H1 (cell line): Measurements from ENCODE around the gene KBTBD12. TPM values are rescaled to one million over a fixed set of nuclear protein-coding genes. Genes with fewer than 3 reads are reported as not detected.

Source experiments
- CTCF ChIA-PET: fragments of 300-600 bp; sonication (Branson Sonifier 250); formaldehyde crosslinking; loops from one replicate; lab custom pipeline; 2021; ENCODE audit not compliant: partially characterized antibody; lab: Charles Lee
- POLR2A ChIA-PET: fragments of 300-600 bp; sonication (Branson Sonifier 250); formaldehyde crosslinking; loops from one replicate; lab custom pipeline; 2021; ENCODE audit warnings: inconsistent platforms; ENCODE audit not compliant: partially characterized antibody; lab: Charles Lee
- DNase-seq, 2 experiments: peaks; one replicate each; pipeline versions ENCODE4 v3.0.0 to v3.0.0-alpha.2; 2010 to 2022; ENCODE audit warnings: low spot score in 2 of 2, low read depth in 1 of 2, mixed read lengths in 1 of 2
- FAIRE-seq: peaks from 2 replicates; lab custom pipeline; 2011; peaks lifted over from hg19 to GRCh38; lab: Jason Lieb, UNC
- H2AFZ ChIP-seq: 2 replicates; pipeline ENCODE4 v1.8.1; 2012; ENCODE audit warnings: low read length, inconsistent platforms
- H2AK5ac ChIP-seq: 2 replicates; pipeline ENCODE4 v1.6.1; 2013; ENCODE audit warnings: low read depth, low read length
- H2BK120ac ChIP-seq: replicated peaks from 2 replicates; pipeline ENCODE3; 2013; ENCODE audit warnings: low read depth, low read length, inconsistent platforms
- H2BK12ac ChIP-seq: 2 replicates; pipeline ENCODE4 v1.6.1; 2013; ENCODE audit warnings: low read depth, low read length
- H2BK15ac ChIP-seq: 2 replicates; pipeline ENCODE4 v1.6.1; 2013; ENCODE audit warnings: low read length
- H2BK20ac ChIP-seq: 2 replicates; pipeline ENCODE4 v1.6.1; 2013; ENCODE audit warnings: low read length
- H2BK5ac ChIP-seq: 2 replicates; pipeline ENCODE4 v1.6.1; 2013; ENCODE audit warnings: low read depth, low read length
- H3K14ac ChIP-seq: 2 replicates; pipeline ENCODE4 v1.6.1; 2013; ENCODE audit warnings: inconsistent platforms; ENCODE audit not compliant: insufficient read length
- H3K18ac ChIP-seq: 2 replicates; pipeline ENCODE4 v1.6.1; 2013; ENCODE audit warnings: low read length; ENCODE audit errors: extremely low read depth
- H3K23ac ChIP-seq: 2 replicates; pipeline ENCODE4 v1.6.1; 2013; ENCODE audit warnings: inconsistent platforms; ENCODE audit not compliant: insufficient read length
- H3K23me2 ChIP-seq: 2 replicates; pipeline ENCODE4 v1.6.1; 2013; ENCODE audit warnings: low read depth, low read length
- H3K27ac ChIP-seq: 2 replicates; pipeline ENCODE4 v1.6.1; 2011; ENCODE audit warnings: low read depth, low read length, inconsistent platforms
- H3K27me3 ChIP-seq, 4 experiments: replicated peaks in 1 of 4; 1 replicate in 1 of 4; 2 replicates in 3 of 4; pipeline versions ENCODE4 v1.6.1 to v1.8.1; 2011 to 2013; ENCODE audit warnings: low read length in 3 of 4, mild to moderate bottlenecking in 3 of 4, inconsistent platforms in 2 of 4, mixed read lengths in 2 of 4, moderate library complexity in 1 of 4; ENCODE audit not compliant: control insufficient read depth in 3 of 4, insufficient read depth in 3 of 4; ENCODE audit errors: extremely low read depth in 1 of 4
- H3K36me3 ChIP-seq, 4 experiments: 2 replicates each; pipeline versions ENCODE4 v1.6.1 to v1.8.1; 2011 to 2013; ENCODE audit warnings: mild to moderate bottlenecking in 4 of 4, low read length in 3 of 4, moderate library complexity in 2 of 4, control low read depth in 1 of 4, inconsistent platforms in 1 of 4; ENCODE audit not compliant: insufficient read depth in 4 of 4, control insufficient read depth in 2 of 4
- H3K4ac ChIP-seq: replicated peaks from 2 replicates; pipeline ENCODE3; 2013; ENCODE audit warnings: low read length, low read depth, mixed read lengths, inconsistent platforms; ENCODE audit not compliant: insufficient read length
- H3K4me1 ChIP-seq, 4 experiments: replicated peaks in 1 of 4; 1 replicate in 1 of 4; 2 replicates in 3 of 4; pipeline versions ENCODE4 v1.6.1 to v1.8.1; 2011 to 2013; ENCODE audit warnings: low read length in 3 of 4, inconsistent platforms in 2 of 4, mixed read lengths in 1 of 4; ENCODE audit not compliant: insufficient read depth in 4 of 4, control insufficient read depth in 3 of 4
- H3K4me2 ChIP-seq, 2 experiments: 2 replicates each; pipeline versions ENCODE4 v1.6.1 to v1.8.1; 2011 to 2013; ENCODE audit warnings: low read depth in 2 of 2, low read length in 2 of 2, control low read depth in 1 of 2, inconsistent platforms in 1 of 2, mild to moderate bottlenecking in 1 of 2; ENCODE audit not compliant: insufficient read depth in 1 of 2
- H3K4me3 ChIP-seq, 4 experiments: fragments of 200-600, 300-600 bp in 1 of 4; sonication (generic), shearing (Covaris generic), sonication (Bioruptor Twin) in 1 of 4; 2 replicates each; pipeline versions ENCODE4 v1.5.1 to v1.8.1; 2011 to 2016; ENCODE audit warnings: low read length in 4 of 4, low read depth in 3 of 4, control low read depth in 2 of 4, inconsistent platforms in 2 of 4, mild to moderate bottlenecking in 2 of 4, mixed read lengths in 1 of 4, moderate library complexity in 1 of 4; ENCODE audit not compliant: insufficient read depth in 2 of 4; ENCODE audit errors: extremely low read depth in 1 of 4
- H3K56ac ChIP-seq: replicated peaks from 2 replicates; pipeline ENCODE3; 2013; ENCODE audit warnings: low read depth, mild to moderate bottlenecking, mixed read lengths, low read length, inconsistent platforms; ENCODE audit not compliant: insufficient read length
- H3K79me1 ChIP-seq: 2 replicates; pipeline ENCODE4 v1.6.1; 2013; ENCODE audit warnings: low read depth, low read length, control low read depth
- H3K79me2 ChIP-seq, 2 experiments: 2 replicates each; pipeline versions ENCODE4 v1.6.1 to v1.8.1; 2012 to 2013; ENCODE audit warnings: low read length in 2 of 2, mild to moderate bottlenecking in 2 of 2, inconsistent platforms in 1 of 2; ENCODE audit not compliant: insufficient read depth in 2 of 2, control insufficient read depth in 1 of 2
- H3K9ac ChIP-seq, 4 experiments: replicated peaks in 1 of 4; 1 replicate in 1 of 4; 2 replicates in 3 of 4; pipeline versions ENCODE4 v1.6.1 to v1.8.1; 2011 to 2013; ENCODE audit warnings: low read depth in 3 of 4, low read length in 3 of 4, control low read depth in 2 of 4, mild to moderate bottlenecking in 2 of 4, moderate library complexity in 2 of 4, inconsistent platforms in 1 of 4; ENCODE audit errors: extremely low read depth in 1 of 4
- H3K9me3 ChIP-seq, 2 experiments: 2 replicates each; pipeline versions ENCODE4 v1.6.1 to v1.8.1; 2012 to 2013; ENCODE audit warnings: mild to moderate bottlenecking in 2 of 2, moderate library complexity in 2 of 2, control low read depth in 1 of 2, inconsistent platforms in 1 of 2, low read depth in 1 of 2, low read length in 1 of 2, mixed read lengths in 1 of 2; ENCODE audit not compliant: insufficient read depth in 2 of 2
- H4K20me1 ChIP-seq, 2 experiments: replicated peaks in 1 of 2; 2 replicates each; pipeline versions ENCODE3 to v1.8.1; 2011 to 2013; ENCODE audit warnings: inconsistent platforms in 2 of 2, low read length in 2 of 2, mild to moderate bottlenecking in 1 of 2; ENCODE audit not compliant: insufficient read depth in 2 of 2, control insufficient read depth in 1 of 2
- H4K5ac ChIP-seq: 2 replicates; pipeline ENCODE4 v1.6.1; 2013; ENCODE audit warnings: low read length, low read depth, mixed read lengths, inconsistent platforms; ENCODE audit not compliant: insufficient read length
- H4K8ac ChIP-seq: 2 replicates; pipeline ENCODE4 v1.8.0; 2013; ENCODE audit warnings: mild to moderate bottlenecking, moderate library complexity, low read length, inconsistent platforms; ENCODE audit not compliant: insufficient read depth; ENCODE audit errors: extremely low read depth
- H4K91ac ChIP-seq: replicated peaks from 2 replicates; pipeline ENCODE3; 2013; ENCODE audit warnings: low read length, mixed read lengths, inconsistent platforms; ENCODE audit not compliant: insufficient read length
- BACH1 ChIP-seq: IDR thresholded peaks from 2 replicates; pipeline ENCODE4 v1.6.1; 2012; ENCODE audit warnings: low read length, improper control_type of control experiment
- CEBPB ChIP-seq: IDR thresholded peaks from 2 replicates; pipeline ENCODE4 v1.6.1; 2012; ENCODE audit warnings: low read depth, low read length
- CHD2 ChIP-seq: IDR thresholded peaks from 2 replicates; pipeline ENCODE4 v1.6.1; 2012; ENCODE audit warnings: low read length, improper control_type of control experiment
- CTBP2 ChIP-seq: IDR thresholded peaks from 2 replicates; pipeline ENCODE4 v1.7.0; 2011; ENCODE audit warnings: borderline replicate concordance, mild to moderate bottlenecking, moderate library complexity, mixed read lengths, low read length; ENCODE audit not compliant: insufficient read depth, insufficient read length
- EGR1 ChIP-seq: IDR thresholded peaks from 2 replicates; pipeline ENCODE4 v1.6.1; 2011; ENCODE audit warnings: low read depth, low read length, borderline replicate concordance
- FOSL1 ChIP-seq: IDR thresholded peaks from 2 replicates; pipeline ENCODE4 v1.6.1; 2011; ENCODE audit warnings: mild to moderate bottlenecking, low read depth, low read length, moderate library complexity; ENCODE audit not compliant: insufficient read depth
- GABPA ChIP-seq: IDR thresholded peaks from 2 replicates; pipeline ENCODE4 v1.6.1; 2011; ENCODE audit warnings: mild to moderate bottlenecking, low read length, moderate library complexity, borderline replicate concordance; ENCODE audit not compliant: insufficient read depth
- JUN ChIP-seq: IDR thresholded peaks from 2 replicates; pipeline ENCODE4 v1.6.1; 2011; ENCODE audit warnings: low read depth, mild to moderate bottlenecking, improper control_type of control experiment, low read length
- POLR2A ChIP-seq, 2 experiments: IDR thresholded peaks; 1 replicate in 1 of 2; 2 replicates in 1 of 2; pipeline ENCODE4 v1.6.1; 2011; ENCODE audit warnings: low read depth in 2 of 2, low read length in 2 of 2, mild to moderate bottlenecking in 2 of 2; ENCODE audit errors: control extremely low read depth in 1 of 2
- POU5F1 ChIP-seq: IDR thresholded peaks from 2 replicates; pipeline ENCODE4 v1.6.1; 2011; ENCODE audit warnings: low read depth, mild to moderate bottlenecking, low read length, moderate library complexity
- RFX5 ChIP-seq: IDR thresholded peaks from 2 replicates; pipeline ENCODE4 v1.6.1; 2011; ENCODE audit warnings: low read depth, low read length, improper control_type of control experiment, borderline replicate concordance
- SP2 ChIP-seq: IDR thresholded peaks from 2 replicates; pipeline ENCODE4 v1.6.1; 2012; ENCODE audit warnings: mild to moderate bottlenecking, low read length, inconsistent platforms
- TAF1 ChIP-seq: IDR thresholded peaks from 2 replicates; pipeline ENCODE4 v1.6.1; 2011; ENCODE audit warnings: mild to moderate bottlenecking, low read depth, low read length
- ZNF274 ChIP-seq: IDR thresholded peaks from 2 replicates; pipeline ENCODE4 v1.7.0; 2012; ENCODE audit warnings: low read length, borderline replicate concordance; ENCODE audit errors: extremely low read depth
- WGBS, 2 experiments: shearing (Covaris generic) in 1 of 2; methylation state at CpG; one replicate each; pipeline versions ENCODE4 v1.1.6 to v1.1.7; 2013 to 2015; ENCODE audit warnings: low lambda C conversion rate in 2 of 2, mixed read lengths in 2 of 2, inconsistent platforms in 1 of 2, low coverage in 1 of 2, missing lambda C conversion rate in 1 of 2; ENCODE audit not compliant: insufficient replicate concordance in 2 of 2, insufficient coverage in 1 of 2, insufficient read length in 1 of 2; ENCODE audit errors: extremely low coverage in 1 of 2, missing lambda C conversion rate in 1 of 2; 5-methylcytosine and 5-hydroxymethylcytosine counted together
- polyA plus RNA-seq, 7 experiments: library from polyadenylated mRNA; depleted of rRNA in 3 of 7; stranded (reverse) in 5 of 7; unstranded in 2 of 7; fragments of >200 nt in 5 of 7; fragments of 200-250 nt in 2 of 7; gene quantifications; 1 replicate in 5 of 7; 2 replicates in 1 of 7; 4 replicates in 1 of 7; pipeline versions ENCODE4 v1.2.1 to v1.2.3, GENCODE V29; 2011 to 2013; ENCODE audit warnings: missing spikeins in 2 of 7, mixed read lengths in 2 of 7
- total RNA-seq: library from RNA; stranded (reverse); fragmentation: NEBNext Ultra II Directional; extraction: Animal tissue kit (Norgen Biotek cat#: 25700); gene quantifications from 2 replicates; pipeline ENCODE4 v1.2.1, GENCODE V29; 2021

Gene KBTBD12
- total and polyA plus RNA-seq, 2 of the 8 experiments (the other 6 are each of a cell fraction or from before 2014, with no cell fraction given): 0.33 to 0.63 TPM

DNA sequence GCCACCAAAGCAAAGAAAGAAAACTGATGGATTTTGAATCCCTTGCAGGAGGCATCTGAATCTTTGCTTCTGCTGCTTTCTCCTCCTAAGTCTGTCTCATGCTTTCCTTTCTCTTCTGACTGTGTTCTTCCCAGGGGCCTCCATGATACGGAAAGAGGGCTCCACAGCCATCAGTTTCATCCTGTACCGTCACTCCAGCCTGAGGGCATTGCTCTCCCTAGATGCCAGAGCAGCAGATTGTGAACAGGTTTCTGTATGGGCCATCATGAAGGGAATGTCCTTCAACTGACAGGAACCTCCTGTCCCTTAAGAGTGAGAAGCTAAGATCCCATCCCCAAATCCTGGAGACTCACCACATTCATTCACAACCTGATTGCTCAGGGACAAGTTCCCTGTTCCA is 59.2 kb downstream of the KBTBD12 start:
- Histone ChIP-seq H3K27ac (no peak overlapping the region), H2AFZ (no peak overlapping the region), H3K23me2 (no peaks in the 10 kb centered on the region), H2BK12ac (no peak overlapping the region), H3K9ac (no peak overlapping the region), H4K8ac (no peak overlapping the region), H3K36me3 (no peaks in the 10 kb centered on the region), H3K56ac (no peak overlapping the region), H3K23ac (no peak overlapping the region), H3K27me3 (peaks cover 0 to 1% (median 0%) of the 10 kb centered on the region in 4 experiments; a peak in 1 of 7 replicates), H3K79me2 (no peaks in the 10 kb centered on the region), H3K4me2 (no peak overlapping the region), H2BK15ac (no peak overlapping the region), H2BK20ac (no peak overlapping the region), H4K91ac (no peak overlapping the region), H4K5ac (no peak overlapping the region), H2BK5ac (no peak overlapping the region), H3K14ac (no peak overlapping the region), H3K4me1 (no peaks in the 10 kb centered on the region), H3K79me1 (no peaks in the 10 kb centered on the region), H4K20me1 (no peaks in the 10 kb centered on the region), H3K9me3 (no peaks in the 10 kb centered on the region), H3K4ac (no peak overlapping the region), H2BK120ac (no peak overlapping the region), H2AK5ac (no peak overlapping the region), H3K18ac (no peak overlapping the region), H3K4me3 (no peak overlapping the region)
- no peak for FAIRE-seq
- CTCF ChIA-PET: interaction anchor here (1.0 to 1.3 kb wide), 2 partner anchors 14 to 108 kb away, joined by 3 to 5 read pairs; no protein-coding TSS in a partner anchor
- WGBS, 2 experiments: 82% methylated on average over 2 of the region's 2 CpGs; no CpG with 5 or more reads in 1 of the 2 experiments
- no peak for DNase-seq
- POLR2A ChIA-PET: no interaction called here
- no peak for TF ChIP-seq EGR1
- TF ChIP-seq TAF1: no peak
- no peak for TF ChIP-seq POLR2A (IDR thresholded peaks at IDR 0.05; ENCODE audit: control extremely low read depth in 1 of 2, low read depth in 2 of 2, low read length in 2 of 2)
- TF ChIP-seq SP2: no peak
- TF ChIP-seq RFX5: no peak
- no peak for TF ChIP-seq GABPA
- TF ChIP-seq FOSL1: no peak
- TF ChIP-seq ZNF274: no peak
- TF ChIP-seq CEBPB: no peak
- no peak for TF ChIP-seq POU5F1
- TF ChIP-seq BACH1: no peak
- TF ChIP-seq CTBP2: no peak
- TF ChIP-seq CHD2: no peak
- no peak for TF ChIP-seq JUN
